ENCODE data around the gene NCKAP5.

- TF ChIP-seq, protein P1, sequence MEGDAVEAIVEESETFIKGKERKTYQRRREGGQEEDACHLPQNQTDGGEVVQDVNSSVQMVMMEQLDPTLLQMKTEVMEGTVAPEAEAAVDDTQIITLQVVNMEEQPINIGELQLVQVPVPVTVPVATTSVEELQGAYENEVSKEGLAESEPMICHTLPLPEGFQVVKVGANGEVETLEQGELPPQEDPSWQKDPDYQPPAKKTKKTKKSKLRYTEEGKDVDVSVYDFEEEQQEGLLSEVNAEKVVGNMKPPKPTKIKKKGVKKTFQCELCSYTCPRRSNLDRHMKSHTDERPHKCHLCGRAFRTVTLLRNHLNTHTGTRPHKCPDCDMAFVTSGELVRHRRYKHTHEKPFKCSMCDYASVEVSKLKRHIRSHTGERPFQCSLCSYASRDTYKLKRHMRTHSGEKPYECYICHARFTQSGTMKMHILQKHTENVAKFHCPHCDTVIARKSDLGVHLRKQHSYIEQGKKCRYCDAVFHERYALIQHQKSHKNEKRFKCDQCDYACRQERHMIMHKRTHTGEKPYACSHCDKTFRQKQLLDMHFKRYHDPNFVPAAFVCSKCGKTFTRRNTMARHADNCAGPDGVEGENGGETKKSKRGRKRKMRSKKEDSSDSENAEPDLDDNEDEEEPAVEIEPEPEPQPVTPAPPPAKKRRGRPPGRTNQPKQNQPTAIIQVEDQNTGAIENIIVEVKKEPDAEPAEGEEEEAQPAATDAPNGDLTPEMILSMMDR (IDR thresholded peaks at IDR 0.05; ENCODE audit: insufficient read depth, low read depth, low read length) = no peak
- no peak for TF ChIP-seq EZH2 (IDR thresholded peaks at IDR 0.05; ENCODE audit: insufficient read depth, low read length)
Observed at GRCh38 chr2:133235968-133236367, 332.3 kb downstream of the NCKAP5 start.
